Chondrocyte (in vitro differentiated cells): Measurements from ENCODE around the gene TRERF1. TPM values are rescaled to one million over a fixed set of nuclear protein-coding genes. Genes with fewer than 3 reads are reported as not detected.

Source experiments
- DNase-seq: peaks from one replicate; pipeline ENCODE4 v3.0.0; 2021; ENCODE audit warnings: mixed read lengths, low spot score
- H3K27ac Mint-ChIP-seq: one replicate; pipeline ENCODE4 v1.8.0; 2021; ENCODE audit warnings: mild to moderate bottlenecking, moderate library complexity, mixed read lengths; ENCODE audit not compliant: unreplicated experiment
- H3K27me3 Mint-ChIP-seq: 2 replicates; pipeline ENCODE4 v1.8.0; 2021; ENCODE audit warnings: low read depth, mixed read lengths
- H3K36me3 Mint-ChIP-seq: 2 replicates; pipeline ENCODE4 v1.8.0; 2021; ENCODE audit warnings: low read depth, mixed read lengths
- H3K4me1 Mint-ChIP-seq: 2 replicates; pipeline ENCODE4 v1.8.0; 2021; ENCODE audit warnings: low read depth, mild to moderate bottlenecking, mixed read lengths
- H3K4me3 Mint-ChIP-seq: one replicate; pipeline ENCODE4 v1.8.0; 2021; ENCODE audit warnings: mild to moderate bottlenecking, moderate library complexity, mixed read lengths; ENCODE audit not compliant: unreplicated experiment
- H3K9me3 Mint-ChIP-seq: 2 replicates; pipeline ENCODE4 v1.8.0; 2021; ENCODE audit warnings: low read depth, mixed read lengths
- CTCF ChIP-seq: fragments of 200-600 bp; sonication (generic); IDR thresholded peaks from 2 replicates; pipeline ENCODE4 v1.5.0; 2021; ENCODE audit warnings: antibody characterized with exemption, mild to moderate bottlenecking, moderate library complexity
- total RNA-seq: library from RNA; stranded (reverse); gene quantifications from 3 replicates; pipeline ENCODE4 v1.2.1, GENCODE V29; 2021

TRERF1 gene
- total RNA-seq, 1 donor from 2014 or later, result 1.8 TPM

- peaks cover 6% of the 10 kb centered on the region for H3K4me1 Mint-ChIP-seq
- H3K9me3 Mint-ChIP-seq, result no peaks in the 10 kb centered on the region
- no peak for DNase-seq
- H3K4me3 Mint-ChIP-seq, result no peak overlapping the region
- H3K36me3 Mint-ChIP-seq, result peaks cover 4% of the 10 kb centered on the region
- no peak for TF ChIP-seq CTCF
- H3K27ac Mint-ChIP-seq, result no peak overlapping the region
- H3K27me3 Mint-ChIP-seq, result no peaks in the 10 kb centered on the region
Observed at GRCh38 chr6:42257614-42258013, 194.1 kb downstream of the TRERF1 start.

- peaks cover 4% of the 10 kb centered on the region for H3K36me3 Mint-ChIP-seq
- no peak overlapping the region for H3K4me3 Mint-ChIP-seq
- no peak overlapping the region for H3K27ac Mint-ChIP-seq
- no peaks in the 10 kb centered on the region for H3K27me3 Mint-ChIP-seq
- no peak for DNase-seq
- peaks cover 12% of the 10 kb centered on the region for H3K4me1 Mint-ChIP-seq
- no peak for TF ChIP-seq CTCF
- H3K9me3 Mint-ChIP-seq, result no peaks in the 10 kb centered on the region
Observed at GRCh38 chr6:42257063-42257462, 194.7 kb downstream of the TRERF1 start.

GRCh38 chr6:42255050-42255449 lies 196.7 kb downstream of the TRERF1 start:
- Mint-ChIP-seq H3K27me3 (no peaks in the 10 kb centered on the region), H3K9me3 (no peaks in the 10 kb centered on the region), H3K4me3 (no peak overlapping the region), H3K4me1 (peaks cover 18% of the 10 kb centered on the region), H3K36me3 (peaks cover 2% of the 10 kb centered on the region), H3K27ac (no peak overlapping the region)
- DNase-seq, result no peak
- TF ChIP-seq CTCF, result no peak

- no peak for TF ChIP-seq CTCF
- no peak overlapping the region for H3K4me3 Mint-ChIP-seq
- DNase-seq, result no peak
- no peak overlapping the region for H3K27ac Mint-ChIP-seq
- H3K27me3 Mint-ChIP-seq, result no peaks in the 10 kb centered on the region
- peaks cover 2% of the 10 kb centered on the region for H3K36me3 Mint-ChIP-seq
- no peaks in the 10 kb centered on the region for H3K9me3 Mint-ChIP-seq
- H3K4me1 Mint-ChIP-seq, result peaks cover 18% of the 10 kb centered on the region
Observed at GRCh38 chr6:42254505-42254904, 197.2 kb downstream of the TRERF1 start.

- Mint-ChIP-seq H3K4me3 (no peak overlapping the region), H3K27me3 (no peaks in the 10 kb centered on the region), H3K36me3 (peaks cover 2% of the 10 kb centered on the region), H3K4me1 (peaks cover 14% of the 10 kb centered on the region), H3K9me3 (no peaks in the 10 kb centered on the region), H3K27ac (no peak overlapping the region)
- TF ChIP-seq CTCF, result no peak
- DNase-seq, result no peak
Observed at GRCh38 chr6:42251911-42252637, 199.7 kb downstream of the TRERF1 start.
